HT-29 (cell line): ENCODE data around the gene ZNF532. TPM values are rescaled to one million over a fixed set of nuclear protein-coding genes. Genes with fewer than 3 reads are reported as not detected.

ENCODE experiments used
- DNase-seq: peaks from one replicate; pipeline ENCODE4 v3.0.0-alpha.2; 2015; ENCODE audit warnings: low spot score
- total RNA-seq: library from RNA; depleted of rRNA; stranded (reverse); fragments of >200 nt; shearing (Covaris generic); gene quantifications from 2 replicates; pipeline ENCODE4 v1.2.3, GENCODE V29; 2014

ZNF532 gene
- total RNA-seq, 1 experiment from 2014 or later, result 8.1 TPM

DNA sequence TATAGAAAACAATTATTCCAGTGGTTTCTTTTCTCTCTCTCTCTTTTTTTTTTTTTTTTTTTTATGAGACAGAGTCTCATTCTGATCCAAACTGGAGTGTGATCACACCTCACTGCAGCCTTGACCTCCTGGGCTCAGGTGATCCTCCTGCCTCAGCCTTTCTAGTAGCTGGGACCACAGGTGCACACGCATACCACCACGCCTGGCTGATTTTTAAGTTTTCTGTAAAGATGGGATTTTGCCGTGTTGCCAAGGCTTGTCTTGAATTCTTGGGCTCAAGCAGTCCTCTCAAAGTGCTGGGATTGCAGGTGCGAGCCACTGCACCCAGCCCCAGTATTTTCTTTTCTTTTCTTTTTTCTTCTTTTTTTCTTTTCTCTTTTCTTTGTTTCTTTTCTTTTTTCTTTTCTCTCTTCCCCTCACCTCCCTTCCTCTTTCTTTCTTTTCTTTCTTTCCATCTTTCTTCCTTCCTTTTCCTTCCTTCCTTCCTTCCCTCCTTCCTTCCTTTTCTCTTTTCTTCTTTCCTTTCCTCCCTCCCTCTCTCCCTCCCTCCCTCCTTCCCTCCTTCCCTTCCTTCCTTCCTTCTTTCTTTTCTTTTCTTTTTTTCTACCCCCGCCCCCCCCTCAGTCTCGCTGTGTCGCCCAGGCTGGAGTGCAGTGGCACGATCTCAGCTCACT lies 76.9 kb downstream of the ZNF532 start:
- DNase-seq, result no peak

DNA sequence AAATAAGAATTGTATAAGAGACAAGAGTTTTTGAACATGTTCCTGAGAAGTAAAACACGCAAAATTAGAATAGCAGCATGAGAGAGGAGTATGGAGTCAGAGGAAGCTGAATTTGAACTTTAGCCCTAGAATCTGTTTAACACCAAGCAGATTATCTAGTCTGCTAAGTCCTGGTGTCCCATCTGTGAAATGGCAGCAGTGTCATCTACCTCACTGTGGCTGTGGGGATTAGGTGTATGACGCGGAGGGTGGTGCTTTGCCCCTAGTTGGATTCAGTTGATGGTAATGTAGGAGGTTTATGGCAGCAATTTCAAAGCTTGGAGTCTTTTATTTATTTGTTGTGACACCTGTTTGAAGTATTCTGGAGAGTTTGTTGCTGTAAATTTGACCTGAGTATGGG lies 79.2 kb downstream of the ZNF532 start:
- no peak for DNase-seq

DNA sequence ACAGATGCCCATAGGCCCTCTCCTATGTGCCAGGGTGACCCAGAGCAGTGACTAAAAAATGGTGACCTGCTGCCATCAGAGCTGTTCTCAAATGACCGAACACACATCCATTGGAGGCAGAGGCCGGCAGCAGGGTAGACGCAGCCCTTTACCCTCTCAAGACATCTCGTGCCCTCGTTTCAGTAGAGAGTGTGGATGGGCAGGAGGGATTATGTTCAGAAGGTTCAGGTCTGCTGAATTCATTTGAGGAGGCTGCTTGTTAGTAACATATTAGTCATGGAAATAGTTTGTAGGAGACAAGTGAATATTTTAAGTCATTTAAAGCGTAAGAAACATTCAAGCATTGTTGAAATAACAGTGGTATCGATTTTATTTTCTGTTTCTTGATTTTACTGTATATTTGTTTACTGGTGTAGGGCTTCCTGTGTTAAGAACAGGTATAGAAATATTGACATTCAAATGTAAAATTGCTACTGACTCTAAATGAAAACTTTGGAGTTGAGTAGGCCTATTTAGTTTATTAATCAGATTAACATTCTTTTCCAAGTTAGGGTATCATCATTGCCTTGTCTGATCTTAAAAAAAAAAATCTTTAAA lies 82.6 kb downstream of the ZNF532 start:
- DNase-seq, result no peak

- no peak for DNase-seq
These were observed 84.4 kb downstream of the ZNF532 start for GRCh38 chr18:58949031-58949430.

DNA sequence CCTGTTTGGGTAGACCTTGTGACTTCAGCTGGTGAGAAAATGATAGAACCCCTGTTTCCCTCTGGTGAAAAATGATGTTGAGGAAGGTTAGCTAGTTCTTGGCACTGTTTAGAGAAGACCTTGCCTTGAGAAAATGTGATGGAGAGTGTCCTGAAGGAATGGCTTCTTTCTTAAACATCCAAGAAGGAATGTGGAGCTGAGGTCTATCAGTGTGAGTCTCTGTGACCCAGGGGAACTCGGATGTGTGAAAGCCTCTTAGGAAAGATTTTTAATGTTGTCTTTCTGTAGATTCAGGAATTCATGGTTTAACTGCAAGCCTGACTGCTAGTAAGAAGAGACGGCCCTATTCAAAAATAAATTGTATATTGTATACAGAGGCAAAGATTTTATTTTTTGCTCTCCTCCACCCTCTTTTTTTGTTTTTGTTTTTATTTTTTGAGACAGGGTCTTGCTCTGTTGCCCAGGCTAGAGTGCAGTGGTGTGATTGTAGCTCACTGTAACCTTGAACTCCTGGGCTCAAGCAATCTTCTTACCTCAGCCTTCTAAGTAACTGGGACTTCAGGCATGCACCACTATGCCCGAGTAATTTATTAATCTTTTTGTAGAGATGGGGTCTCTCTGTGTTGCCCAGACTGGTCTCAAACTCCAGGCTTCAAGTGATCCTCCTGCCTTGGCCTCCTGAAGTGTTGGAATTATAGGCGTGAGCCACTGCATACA lies 87.5 kb downstream of the ZNF532 start:
- DNase-seq, result no peak

DNA sequence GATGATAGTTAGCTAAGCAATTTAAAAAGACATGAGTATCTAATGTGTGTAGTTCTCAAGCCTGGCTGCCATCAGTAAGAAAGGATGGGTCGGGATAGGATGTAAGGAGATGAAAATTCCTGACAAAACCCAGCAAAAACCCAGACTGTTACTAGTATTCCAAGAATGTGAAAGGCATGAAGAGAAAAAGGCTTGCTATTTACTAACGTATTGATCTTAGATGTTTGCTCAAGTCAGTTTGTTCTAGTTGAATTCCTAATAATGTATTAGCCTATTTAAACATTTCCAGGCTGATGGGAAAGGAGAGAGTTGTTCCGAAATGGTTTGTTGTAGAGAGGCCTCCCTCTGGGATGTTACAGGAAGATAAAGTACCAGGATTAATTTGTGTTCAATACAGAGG lies 88.2 kb downstream of the ZNF532 start:
- DNase-seq, result no peak

GRCh38 chr18:58953627-58954026 lies 89.0 kb downstream of the ZNF532 start:
- DNase-seq, result no peak

DNA sequence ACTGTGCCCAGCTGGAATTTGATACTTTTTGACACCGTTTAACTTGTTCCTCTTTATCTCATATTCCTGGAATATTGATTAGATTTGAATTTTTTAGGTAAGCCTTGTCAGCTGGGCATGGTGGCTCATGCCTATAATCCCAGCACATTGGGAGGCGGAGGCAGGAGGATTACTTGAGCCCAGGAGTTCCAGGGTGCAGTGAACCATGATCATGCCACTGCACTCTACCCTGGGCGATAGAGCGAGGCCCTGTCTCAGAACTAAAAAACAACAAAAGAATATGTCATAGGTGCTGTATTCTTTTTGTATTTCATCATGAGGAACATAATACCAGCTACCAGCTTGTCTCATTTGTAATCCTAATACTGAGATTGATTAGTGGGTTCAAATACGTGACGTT lies 90.3 kb downstream of the ZNF532 start:
- DNase-seq, result no peak

- no peak for DNase-seq
These were observed 91.1 kb downstream of the ZNF532 start for GRCh38 chr18:58955738-58956137.

GRCh38 chr18:58958628-58959027 lies 94.0 kb downstream of the ZNF532 start:
- DNase-seq, result no peak

DNA sequence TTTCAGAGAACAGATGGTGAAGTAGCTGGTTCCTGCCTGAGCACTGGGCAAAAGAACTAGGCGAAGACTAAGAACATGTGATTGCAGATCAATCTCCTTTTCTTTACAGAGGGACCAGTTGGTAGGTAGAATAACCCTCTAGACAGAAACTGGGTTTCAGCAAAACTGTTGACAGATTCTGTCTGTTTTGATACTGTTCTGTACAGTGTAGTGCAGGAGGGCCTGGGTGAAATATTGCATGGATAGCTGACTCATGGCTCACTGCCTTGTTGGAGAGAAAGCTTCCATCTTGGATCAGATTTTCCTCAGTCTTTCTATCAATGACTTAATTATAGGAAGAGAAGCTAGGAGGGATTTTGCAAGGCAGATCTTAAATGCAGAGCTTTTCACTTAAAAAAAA lies 95.8 kb downstream of the ZNF532 start:
- no peak for DNase-seq

- no peak for DNase-seq
These were observed 96.5 kb downstream of the ZNF532 start for GRCh38 chr18:58960946-58961722.

DNA sequence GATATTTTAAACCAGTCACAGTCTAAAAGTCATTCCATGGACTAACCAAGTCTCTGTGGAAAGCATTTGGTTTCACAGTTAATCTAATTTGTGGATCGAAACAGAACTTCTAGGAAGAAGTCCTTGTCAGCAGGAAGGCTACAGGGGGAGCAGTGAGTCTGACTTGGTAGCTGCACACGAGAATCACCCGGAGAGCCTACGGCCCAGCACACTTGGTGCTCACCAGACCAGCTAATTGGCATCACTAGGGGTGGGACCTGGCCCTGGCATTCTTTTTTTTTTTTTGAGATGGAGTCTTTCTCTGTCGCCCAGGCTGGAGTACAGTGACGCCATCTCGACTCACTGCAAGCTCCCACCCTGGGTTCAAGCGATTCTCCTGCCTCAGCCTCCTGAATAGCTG lies 97.7 kb downstream of the ZNF532 start:
- DNase-seq, result no peak

DNA sequence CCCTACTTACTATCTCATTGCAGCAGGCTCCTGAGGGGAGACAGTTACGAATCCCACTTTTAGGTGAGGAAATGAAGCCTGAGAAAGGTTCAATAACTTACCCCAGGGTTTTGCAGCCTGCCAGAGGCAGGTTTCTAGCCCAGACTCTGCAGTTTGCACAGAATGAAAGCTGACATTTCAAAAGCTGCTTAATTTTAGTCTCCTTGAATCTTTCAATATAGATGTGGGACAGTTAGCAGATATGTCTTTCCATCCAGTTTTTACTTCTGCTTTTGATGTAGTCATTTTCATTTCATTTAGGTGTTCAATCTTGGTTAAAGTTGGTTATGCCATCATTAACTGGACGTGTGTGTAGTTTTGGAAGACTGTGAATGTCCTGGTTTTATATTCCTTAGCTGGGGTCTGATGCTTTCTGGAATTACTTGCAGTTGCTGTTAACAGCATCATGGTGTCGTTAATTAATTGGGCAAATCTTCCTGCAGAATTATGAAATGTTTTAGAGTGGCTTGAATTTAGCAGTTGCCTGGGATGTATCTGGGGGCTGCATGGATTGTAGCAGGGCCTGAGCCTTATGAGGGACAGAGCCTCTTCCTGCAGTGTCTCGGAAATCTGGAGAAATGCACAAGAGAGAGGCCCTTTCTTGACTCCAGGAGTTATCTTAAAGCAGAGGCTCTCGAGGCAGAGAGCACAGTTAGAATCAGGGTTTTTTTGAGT lies 100.8 kb downstream of the ZNF532 start:
- no peak for DNase-seq

DNA sequence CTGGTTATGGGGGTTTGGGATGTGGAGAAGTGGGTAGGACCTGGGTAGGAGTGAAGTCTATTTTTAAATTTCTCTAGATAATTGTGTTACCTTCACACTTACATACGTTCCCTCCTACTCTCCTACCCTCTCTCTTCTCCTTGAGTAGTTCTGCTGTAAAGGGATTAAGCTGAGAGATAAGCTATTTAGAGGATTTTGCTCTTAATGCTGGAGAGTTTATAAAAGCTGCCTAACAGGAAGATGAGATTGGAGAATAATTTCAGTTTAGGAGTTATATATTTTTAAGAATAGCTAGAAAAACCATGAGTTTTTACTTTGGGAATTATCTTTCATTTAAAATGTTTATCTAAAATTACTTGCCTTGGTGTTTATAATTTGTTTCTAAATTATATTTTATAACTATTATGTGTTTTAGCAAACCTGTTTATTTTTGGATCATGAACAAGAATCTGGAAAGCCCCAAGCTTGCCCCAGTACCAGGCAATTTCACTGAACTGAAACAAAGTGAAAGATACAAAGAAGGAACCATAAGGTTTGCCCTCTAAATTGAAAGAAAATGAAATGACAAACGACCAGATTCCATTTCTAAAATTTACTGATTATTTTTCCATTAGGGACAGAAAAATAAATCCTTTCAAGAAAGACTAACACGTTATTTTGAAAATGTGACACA lies 101.5 kb downstream of the ZNF532 start:
- DNase-seq, result no peak

- DNase-seq, result no peak
These were observed 102.0 kb downstream of the ZNF532 start for GRCh38 chr18:58966704-58967103.

- DNase-seq, result no peak
These were observed 103.1 kb downstream of the ZNF532 start for GRCh38 chr18:58967751-58968254.

GRCh38 chr18:58970943-58971790 lies 106.5 kb downstream of the ZNF532 start:
- DNase-seq, result no peak

- no peak for DNase-seq
These were observed 110.6 kb downstream of the ZNF532 start for GRCh38 chr18:58975296-58975695.

DNA sequence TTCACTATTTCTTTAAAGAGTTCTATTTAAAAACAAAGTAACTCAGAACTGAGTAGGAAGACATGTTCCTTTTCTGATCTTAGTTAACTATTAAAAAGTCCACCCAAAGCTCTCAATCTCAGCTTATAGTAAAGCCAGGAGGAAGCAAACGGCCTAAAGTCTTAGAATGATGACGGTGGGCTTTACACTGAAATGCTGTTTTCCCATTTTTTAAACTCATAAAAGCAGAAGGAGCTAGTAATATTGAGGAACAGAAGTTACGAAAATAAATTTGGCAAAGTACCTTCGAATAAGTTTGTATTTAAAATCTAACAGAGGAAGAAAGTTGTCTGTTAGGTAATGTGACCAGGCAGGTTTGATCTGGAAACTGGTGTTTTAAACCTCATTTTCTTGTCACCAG lies 111.1 kb downstream of the ZNF532 start:
- DNase-seq, result no peak
